T-helper 17 cell (primary cell): ENCODE data around the gene DISP1. TPM values are rescaled to one million over a fixed set of nuclear protein-coding genes. Genes with fewer than 3 reads are reported as not detected.
"Not testable (repeated sequence)": the region's sequence is repeated elsewhere in the genome, so short reads cannot be mapped to it uniquely, and the experiment has no call there.

Experiments used
- ATAC-seq: fragments of 150-1000 bp; cut with Tn5 transposase; 2 replicates; pipeline ENCODE4 v1.10.0; 2021; ENCODE audit warnings: mild to moderate bottlenecking, moderate library complexity
- DNase-seq, 3 donors: peaks; one replicate each; pipeline versions ENCODE4 v3.0.0 to v3.0.0-alpha.2; 2020 to 2021
- H3K9me3 ChIP-seq: one replicate; pipeline ENCODE4 v1.7.0; 2013; ENCODE audit warnings: low read length, mild to moderate bottlenecking; ENCODE audit not compliant: control insufficient read depth, poor library complexity, severe bottlenecking
- H3K27ac Mint-ChIP-seq: one replicate; pipeline ENCODE4 v1.8.0; 2022; ENCODE audit warnings: mild to moderate bottlenecking, moderate library complexity, mixed read lengths
- H3K27me3 Mint-ChIP-seq: one replicate; pipeline ENCODE4 v1.8.0; 2022; ENCODE audit warnings: mixed read lengths
- H3K36me3 Mint-ChIP-seq: one replicate; pipeline ENCODE4 v1.8.0; 2022; ENCODE audit warnings: low read depth, mixed read lengths
- H3K4me1 Mint-ChIP-seq: one replicate; pipeline ENCODE4 v1.8.0; 2022; ENCODE audit warnings: mild to moderate bottlenecking, mixed read lengths
- H3K4me3 Mint-ChIP-seq: one replicate; pipeline ENCODE4 v1.8.0; 2022; ENCODE audit warnings: mild to moderate bottlenecking, moderate library complexity, mixed read lengths
- total RNA-seq, 4 donors: library from RNA in 2 of 4; stranded (reverse) in 2 of 4; gene quantifications; one replicate each; pipeline ENCODE4 v1.2.3 and lab custom pipeline; 2022 to 2026

The DISP1 gene
- total RNA-seq, 2 donors from 2014 or later, result 1.9 to 2.5 TPM

GRCh38 chr1:222845763-222846162, 30.9 kb downstream of the DISP1 start:
- Mint-ChIP-seq H3K4me1 (peaks cover 10% of the 10 kb centered on the region), H3K27ac (peak overlapping the region; percentile 19), H3K4me3 (no peak overlapping the region), H3K27me3 (no peaks in the 10 kb centered on the region), H3K36me3 (no peaks in the 10 kb centered on the region)
- H3K9me3 ChIP-seq, result no peaks in the 10 kb centered on the region
- DNase-seq, result no peak
- ATAC-seq, result no peak

GRCh38 chr1:222850550-222850949, 35.7 kb downstream of the DISP1 start:
- H3K4me3 Mint-ChIP-seq, H3K27me3 Mint-ChIP-seq, H3K27ac Mint-ChIP-seq, H3K36me3 Mint-ChIP-seq, DNase-seq, H3K4me1 Mint-ChIP-seq, ATAC-seq, H3K9me3 ChIP-seq: not testable (repeated sequence)

- no peaks in the 10 kb centered on the region for H3K4me1 Mint-ChIP-seq
- H3K27me3 Mint-ChIP-seq, result no peaks in the 10 kb centered on the region
- DNase-seq (no peak), ATAC-seq (no peak)
- H3K36me3 Mint-ChIP-seq, result peaks cover 3% of the 10 kb centered on the region
- no peak overlapping the region for H3K4me3 Mint-ChIP-seq
- H3K9me3 ChIP-seq, result no peaks in the 10 kb centered on the region
- H3K27ac Mint-ChIP-seq, result no peak overlapping the region
Observed at GRCh38 chr1:222852326-222852725, 37.5 kb downstream of the DISP1 start.

GRCh38 chr1:222861062-222861461, 46.2 kb downstream of the DISP1 start:
- H3K4me1 Mint-ChIP-seq, result peaks cover 3% of the 10 kb centered on the region
- ATAC-seq, result no peak
- H3K4me3 Mint-ChIP-seq, result no peak overlapping the region
- DNase-seq, result no peak
- H3K27me3 Mint-ChIP-seq, result no peaks in the 10 kb centered on the region
- H3K9me3 ChIP-seq, result no peaks in the 10 kb centered on the region
- H3K36me3 Mint-ChIP-seq, result no peaks in the 10 kb centered on the region
- H3K27ac Mint-ChIP-seq, result no peak overlapping the region

Other genes with a start within 250 kb of the DISP1 start
- 1 to 10 TPM; 4.0 to 4.1 TPM for gene TAF1A, start 225.1 kb upstream of the DISP1 start, total RNA-seq
- gene MIA3, start 196.9 kb upstream of the DISP1 start, total RNA-seq, result 100 to 1,000 TPM in 1 of 2 donors, 10 to 100 TPM in 1; 83.2 to 102 TPM
- gene AIDA, start 102.5 kb upstream of the DISP1 start, total RNA-seq, result 10 to 100 TPM; 43.8 to 48.0 TPM
- gene BROX, start 102.5 kb upstream of the DISP1 start, total RNA-seq, result 10 to 100 TPM; 46.8 to 54.0 TPM
- under 1 TPM in 1 of 2 donors, not detected in 1; 0.50 TPM for gene FAM177B, start 77.8 kb upstream of the DISP1 start, total RNA-seq